NOMO-1 (cell line): ENCODE results near the gene KIRREL2.
A peak's percentile ranks its signal among the peaks of the same experiment; 100 is the strongest.
"Not testable (repeated sequence)": the region's sequence is repeated elsewhere in the genome, so short reads cannot be mapped to it uniquely, and the experiment has no call there.

Source experiments
- DNase-seq, 2 experiments: peaks; one replicate each; lab custom pipeline; 2025; ENCODE audit not compliant: unreplicated experiment in 2 of 2; lab: John Stamatoyannopoulos, UW

The KIRREL2 gene

GRCh38 chr19:35856546-35857149, at the start of gene KIRREL2:
TSS of gene KIRREL2 (plus strand) at chr19:35856911. CDS start at chr19:35857120, 209 bp downstream.
- peak; percentile 52 to 57 for DNase-seq

GRCh38 chr19:35807633-35808032, 49.1 kb upstream of the KIRREL2 start:
- DNase-seq: no peak

- no peak for DNase-seq
Measured at GRCh38 chr19:35811317-35812219, 45.1 kb upstream of the KIRREL2 start.

- no peak for DNase-seq
Measured at GRCh38 chr19:35812220-35813042, 44.3 kb upstream of the KIRREL2 start, which contains the start of gene PRODH2. TSS of gene PRODH2 (minus strand) at chr19:35812845. CDS start at chr19:35812805, 40 bp downstream.

GRCh38 chr19:35813043-35813890, 43.4 kb upstream of the KIRREL2 start:
- DNase-seq: no peak

- DNase-seq: no peak
Measured at GRCh38 chr19:35816262-35816661, 40.4 kb upstream of the KIRREL2 start.

- no peak for DNase-seq
Measured at GRCh38 chr19:35816846-35817245, 39.9 kb upstream of the KIRREL2 start.

GRCh38 chr19:35818445-35818844, 38.3 kb upstream of the KIRREL2 start:
- DNase-seq: no peak

- peak; percentile 45 to 87 for DNase-seq
Measured at GRCh38 chr19:35822579-35822978, 34.1 kb upstream of the KIRREL2 start.

- no peak for DNase-seq
Measured at GRCh38 chr19:35824150-35824549, 32.6 kb upstream of the KIRREL2 start.

GRCh38 chr19:35828692-35829301, 27.9 kb upstream of the KIRREL2 start:
- peak in 1 of 2 experiments; percentile 35 for DNase-seq

- no peak for DNase-seq
Measured at GRCh38 chr19:35830986-35831385, 25.7 kb upstream of the KIRREL2 start.

- no peak for DNase-seq
Measured at GRCh38 chr19:35832054-35832453, 24.7 kb upstream of the KIRREL2 start.

GRCh38 chr19:35833972-35834371, 22.7 kb upstream of the KIRREL2 start:
- DNase-seq: no peak

- DNase-seq: not testable (repeated sequence)
Measured at GRCh38 chr19:35836096-35836495, 20.6 kb upstream of the KIRREL2 start.

GRCh38 chr19:35841961-35842595, 14.6 kb upstream of the KIRREL2 start:
- DNase-seq: no peak

GRCh38 chr19:35842666-35843272, 13.9 kb upstream of the KIRREL2 start:
- DNase-seq: no peak

GRCh38 chr19:35843676-35844481, 12.8 kb upstream of the KIRREL2 start:
- DNase-seq: no peak
